NCI-H526 (cell line): ENCODE measurements around the gene SPHKAP.
"Not testable (repeated sequence)": the region's sequence is repeated elsewhere in the genome, so short reads cannot be mapped to it uniquely, and the experiment has no call there.

Source experiments
- DNase-seq, 2 experiments: peaks; one replicate each; lab custom pipeline; 2025; lab: John Stamatoyannopoulos, UW

Gene SPHKAP, protein sequence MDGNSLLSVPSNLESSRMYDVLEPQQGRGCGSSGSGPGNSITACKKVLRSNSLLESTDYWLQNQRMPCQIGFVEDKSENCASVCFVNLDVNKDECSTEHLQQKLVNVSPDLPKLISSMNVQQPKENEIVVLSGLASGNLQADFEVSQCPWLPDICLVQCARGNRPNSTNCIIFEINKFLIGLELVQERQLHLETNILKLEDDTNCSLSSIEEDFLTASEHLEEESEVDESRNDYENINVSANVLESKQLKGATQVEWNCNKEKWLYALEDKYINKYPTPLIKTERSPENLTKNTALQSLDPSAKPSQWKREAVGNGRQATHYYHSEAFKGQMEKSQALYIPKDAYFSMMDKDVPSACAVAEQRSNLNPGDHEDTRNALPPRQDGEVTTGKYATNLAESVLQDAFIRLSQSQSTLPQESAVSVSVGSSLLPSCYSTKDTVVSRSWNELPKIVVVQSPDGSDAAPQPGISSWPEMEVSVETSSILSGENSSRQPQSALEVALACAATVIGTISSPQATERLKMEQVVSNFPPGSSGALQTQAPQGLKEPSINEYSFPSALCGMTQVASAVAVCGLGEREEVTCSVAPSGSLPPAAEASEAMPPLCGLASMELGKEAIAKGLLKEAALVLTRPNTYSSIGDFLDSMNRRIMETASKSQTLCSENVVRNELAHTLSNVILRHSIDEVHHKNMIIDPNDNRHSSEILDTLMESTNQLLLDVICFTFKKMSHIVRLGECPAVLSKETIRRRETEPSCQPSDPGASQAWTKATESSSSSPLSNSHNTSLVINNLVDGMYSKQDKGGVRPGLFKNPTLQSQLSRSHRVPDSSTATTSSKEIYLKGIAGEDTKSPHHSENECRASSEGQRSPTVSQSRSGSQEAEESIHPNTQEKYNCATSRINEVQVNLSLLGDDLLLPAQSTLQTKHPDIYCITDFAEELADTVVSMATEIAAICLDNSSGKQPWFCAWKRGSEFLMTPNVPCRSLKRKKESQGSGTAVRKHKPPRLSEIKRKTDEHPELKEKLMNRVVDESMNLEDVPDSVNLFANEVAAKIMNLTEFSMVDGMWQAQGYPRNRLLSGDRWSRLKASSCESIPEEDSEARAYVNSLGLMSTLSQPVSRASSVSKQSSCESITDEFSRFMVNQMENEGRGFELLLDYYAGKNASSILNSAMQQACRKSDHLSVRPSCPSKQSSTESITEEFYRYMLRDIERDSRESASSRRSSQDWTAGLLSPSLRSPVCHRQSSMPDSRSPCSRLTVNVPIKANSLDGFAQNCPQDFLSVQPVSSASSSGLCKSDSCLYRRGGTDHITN (N-terminal part only)

GRCh38 chr2:228181098-228182019 lies at the start of gene SPHKAP:
SPHKAP (minus strand) TSS chr2:228181687; CDS start chr2:228181598, 89 bp downstream.
- DNase-seq = no peak

GRCh38 chr2:228227466-228227865 lies 46.0 kb upstream of the SPHKAP start:
- no peak for DNase-seq

- DNase-seq = no peak
These were observed 42.9 kb upstream of the SPHKAP start for GRCh38 chr2:228224410-228224809.

DNA sequence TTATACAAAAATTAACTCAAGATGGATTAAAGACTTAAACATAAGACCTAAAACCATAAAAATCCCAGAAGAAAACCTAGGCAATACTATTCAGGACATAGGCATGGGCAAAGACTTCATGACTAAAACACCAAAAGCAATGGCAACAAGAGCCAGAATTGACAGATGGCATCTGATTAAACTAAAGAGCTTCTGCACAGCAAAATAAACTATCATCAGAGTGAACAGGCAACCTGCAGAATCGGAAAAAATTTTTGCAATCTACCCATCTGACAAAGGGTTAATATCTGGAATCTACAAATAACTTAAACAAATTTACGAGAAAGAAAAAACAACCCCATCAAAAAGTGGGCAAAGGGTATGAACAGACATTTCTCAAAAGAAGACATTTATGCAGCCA lies 37.1 kb upstream of the SPHKAP start:
- DNase-seq = not testable (repeated sequence)

DNA sequence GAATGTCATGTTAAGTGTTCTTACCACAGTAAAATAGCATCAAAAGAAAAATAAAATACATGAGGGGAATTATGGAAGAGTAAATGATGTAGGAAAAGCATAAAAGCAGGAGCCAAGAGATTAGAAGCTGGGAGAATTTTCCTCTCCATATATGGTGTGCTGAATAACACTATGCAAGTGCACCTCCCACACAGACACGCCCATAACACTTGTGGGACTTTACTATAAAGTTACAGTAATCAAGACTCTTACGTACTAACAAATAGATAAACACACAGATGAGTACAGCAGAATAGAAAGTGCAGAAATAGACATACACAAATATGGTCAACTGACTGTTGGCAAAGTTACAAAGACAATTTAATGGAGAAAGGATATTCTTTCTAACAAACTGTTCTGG lies 16.0 kb upstream of the SPHKAP start:
- no peak for DNase-seq

DNA sequence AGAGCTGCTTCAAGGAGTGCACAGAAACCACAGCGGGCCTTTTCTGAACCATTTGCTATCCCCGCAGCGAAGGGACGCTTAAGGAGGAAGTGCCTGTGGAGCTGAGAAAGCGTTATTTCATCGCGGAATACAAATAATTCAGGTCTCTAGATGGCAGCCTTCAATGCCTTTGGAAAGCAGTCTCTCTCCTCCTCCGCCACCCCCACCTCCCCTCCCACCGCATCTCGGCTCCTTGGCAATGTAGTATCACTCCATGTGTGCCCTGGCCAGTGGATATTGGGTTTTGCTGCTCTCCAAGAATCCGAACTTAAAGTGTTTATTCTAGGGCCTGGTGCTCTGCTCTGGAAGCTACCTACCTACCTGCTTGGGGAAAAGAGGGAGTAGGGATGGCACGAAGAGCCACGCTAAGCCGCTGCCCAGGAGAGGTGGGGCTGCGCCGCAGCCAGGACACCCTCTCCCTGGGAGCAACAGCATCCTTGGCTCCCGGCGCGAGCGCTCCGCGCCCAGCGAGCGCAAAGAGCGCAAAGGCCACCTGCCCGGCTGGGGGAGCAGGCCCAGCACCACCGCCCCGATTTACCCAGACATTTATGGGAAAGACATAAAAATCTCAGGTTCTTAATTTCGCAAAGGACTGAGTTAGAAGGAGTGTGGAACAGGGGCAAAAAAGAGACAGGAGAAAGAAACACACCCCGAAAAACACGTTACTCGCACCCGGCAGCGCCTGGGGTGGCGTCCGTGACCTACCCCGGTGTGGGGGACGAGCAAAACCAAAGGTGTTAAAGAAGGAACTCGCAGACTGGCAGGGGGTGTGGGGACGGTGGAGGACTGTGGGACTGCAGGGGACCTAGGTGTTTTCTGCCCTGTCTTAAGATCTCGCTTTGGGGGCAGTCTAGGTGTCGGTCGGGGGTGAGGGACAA lies 1.0 kb downstream of the SPHKAP start:
- no peak for DNase-seq

- DNase-seq = no peak
These were observed 14.2 kb downstream of the SPHKAP start for GRCh38 chr2:228167290-228167689.

DNA sequence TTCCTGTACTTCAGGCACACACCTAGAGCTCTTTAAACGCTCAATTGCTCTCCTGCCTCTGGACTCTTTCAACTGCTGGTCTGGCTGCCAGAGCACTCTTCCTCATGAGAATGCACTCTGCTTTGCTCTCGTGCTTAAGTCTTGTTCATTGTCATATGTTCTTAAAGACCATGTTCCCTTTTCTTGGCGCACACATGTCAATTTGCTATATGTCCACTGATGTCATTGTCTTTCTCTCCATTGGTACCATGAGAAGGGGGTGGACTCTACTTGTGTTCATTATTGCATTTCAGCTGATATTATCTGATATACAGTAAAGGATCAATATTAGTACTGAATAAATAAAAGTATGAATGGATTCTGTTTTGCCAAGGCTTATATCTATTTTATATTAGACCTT lies 16.8 kb downstream of the SPHKAP start:
- DNase-seq = no peak

DNA sequence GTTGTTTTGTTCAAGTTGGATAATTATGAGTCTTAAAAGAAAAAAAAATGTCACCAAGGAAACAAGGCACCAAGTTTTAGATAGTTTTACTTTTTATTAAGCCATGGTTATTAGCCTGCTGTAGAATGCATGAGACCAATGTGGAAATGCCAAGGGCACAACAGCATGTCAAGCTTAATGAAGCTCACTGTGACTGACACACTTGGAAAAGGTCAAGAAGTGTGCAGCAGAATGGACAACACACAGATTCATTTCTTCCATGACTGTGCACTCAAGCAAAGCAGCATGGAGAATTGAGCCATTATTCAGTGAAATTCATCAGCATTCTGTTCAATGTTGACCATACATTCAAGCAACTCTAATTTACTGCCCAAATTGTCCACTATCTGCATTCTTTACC lies 23.6 kb downstream of the SPHKAP start:
- DNase-seq = no peak

DNA sequence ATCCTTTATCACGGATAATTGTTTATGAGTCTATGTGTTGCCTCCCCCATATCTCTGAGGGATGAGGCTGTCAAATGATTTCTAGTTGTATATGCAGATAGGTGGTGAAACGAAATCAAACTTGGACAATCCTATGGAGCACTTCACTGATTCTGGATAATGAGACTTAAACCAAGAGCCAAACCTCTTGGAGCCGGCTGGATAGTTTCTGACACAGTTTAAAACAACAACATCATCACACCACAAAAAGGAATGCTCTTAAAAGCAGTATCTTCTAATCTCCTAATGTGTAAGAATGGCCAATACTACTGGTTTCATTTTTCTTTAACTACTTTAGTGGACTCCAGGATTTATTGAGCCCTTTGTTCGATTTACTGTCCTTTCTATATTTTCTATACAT lies 36.5 kb downstream of the SPHKAP start:
- no peak for DNase-seq

DNA sequence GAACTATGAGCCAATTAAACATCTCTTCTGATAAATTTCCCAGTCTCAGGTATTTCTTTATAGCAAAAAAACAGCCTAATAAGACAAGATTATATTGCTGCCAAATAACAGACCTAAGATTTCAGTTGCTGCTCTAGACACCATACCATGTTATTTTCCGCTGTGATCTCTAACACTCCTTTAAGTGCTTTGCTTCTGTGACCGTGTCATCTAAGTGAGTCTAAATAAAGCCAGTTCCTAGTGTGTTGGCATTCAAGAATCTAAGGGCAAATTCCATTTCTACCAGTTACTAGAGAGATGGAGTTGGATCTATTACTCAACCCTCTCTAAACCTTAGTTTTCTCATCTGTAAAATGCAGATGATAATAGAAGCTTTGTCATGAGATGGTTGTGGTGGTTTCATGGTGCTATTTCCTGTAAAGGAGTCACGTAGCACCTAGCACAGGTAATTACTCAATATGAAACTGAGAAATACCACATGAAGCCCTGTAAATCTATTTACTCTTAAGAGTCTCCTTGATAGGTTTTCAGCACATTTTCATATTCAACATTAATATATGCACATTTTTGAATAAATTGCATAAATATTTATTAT lies 40.5 kb downstream of the SPHKAP start:
- no peak for DNase-seq

DNA sequence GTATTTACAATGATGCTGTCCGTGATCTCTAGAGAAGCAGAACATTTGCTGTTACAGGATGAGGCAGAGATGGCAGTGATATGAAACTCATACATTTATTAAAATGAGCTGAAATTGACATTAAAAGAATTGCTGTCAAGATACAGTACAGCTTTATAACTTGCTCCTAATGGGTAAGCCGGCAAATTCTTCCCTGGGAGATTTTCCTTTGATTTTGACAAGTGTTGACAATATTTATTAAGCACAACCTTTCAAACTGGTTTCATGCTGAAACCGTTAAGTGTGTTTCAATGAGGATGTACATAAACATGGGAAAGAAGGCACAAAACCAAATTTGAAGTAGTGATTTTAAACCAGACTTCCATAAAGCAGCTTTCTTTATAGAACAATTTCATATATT lies 45.5 kb downstream of the SPHKAP start:
- no peak for DNase-seq

GRCh38 chr2:228135300-228135699 lies 46.2 kb downstream of the SPHKAP start:
- DNase-seq = no peak

DNA sequence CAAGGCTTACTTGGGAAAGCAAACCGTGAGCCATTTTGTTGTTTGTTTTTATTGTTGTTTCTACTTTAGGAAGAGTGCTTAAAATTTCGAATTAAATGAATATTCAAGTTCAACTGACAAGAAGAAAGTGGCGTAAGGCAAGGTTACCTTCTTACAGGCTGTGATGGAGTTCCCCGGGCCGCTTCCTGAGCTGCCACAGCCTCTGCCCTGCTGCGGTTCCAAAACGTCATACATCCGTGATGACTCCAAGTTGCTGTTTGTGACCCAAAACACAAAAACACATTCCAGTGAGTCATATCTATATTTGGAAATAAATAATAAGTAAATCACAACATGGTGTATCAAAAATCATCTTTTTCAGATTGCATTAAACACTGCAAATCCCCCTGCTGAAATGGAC lies 49.7 kb downstream of the SPHKAP start:
- DNase-seq = no peak

DNA sequence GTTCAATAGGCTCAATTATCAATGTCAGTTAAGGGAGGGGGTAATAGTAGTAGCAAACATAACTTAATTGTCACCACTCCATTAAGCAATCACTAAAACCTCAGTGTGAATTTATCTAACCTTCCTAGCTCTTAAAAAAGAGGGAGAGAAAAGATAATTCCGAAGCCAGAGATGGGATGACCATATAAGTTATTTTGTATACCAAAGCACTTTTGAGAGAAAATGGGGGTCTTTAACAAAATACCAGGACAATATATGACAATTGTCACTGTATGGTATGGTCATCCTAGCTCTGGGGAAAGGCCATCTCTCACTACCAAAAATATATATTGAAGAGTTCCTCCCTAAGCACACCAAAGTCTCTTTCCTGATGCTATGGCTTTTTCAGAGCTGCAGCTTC lies 55.1 kb downstream of the SPHKAP start:
- no peak for DNase-seq

DNA sequence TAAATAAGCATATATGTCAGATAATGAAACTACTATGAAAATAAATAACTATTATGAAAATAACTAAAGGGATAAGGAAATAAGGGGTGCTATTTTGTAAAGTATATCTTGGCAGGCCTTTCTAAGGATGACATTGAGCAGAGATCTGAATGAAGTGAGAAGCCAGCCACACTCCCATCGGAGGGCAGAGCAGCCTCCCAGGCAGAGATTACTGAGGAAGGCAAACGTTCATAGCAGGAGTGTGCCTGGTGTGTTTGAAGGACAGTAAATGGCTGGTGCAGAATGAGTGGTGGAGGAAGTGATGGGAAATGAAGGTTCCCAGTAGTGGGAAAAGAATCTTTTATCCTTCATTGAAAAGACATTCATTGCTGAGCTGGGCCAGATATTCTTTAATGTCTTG lies 62.5 kb downstream of the SPHKAP start:
- no peak for DNase-seq

- no peak for DNase-seq
These were observed 73.6 kb downstream of the SPHKAP start for GRCh38 chr2:228107846-228108245.

- no peak for DNase-seq
These were observed 75.8 kb downstream of the SPHKAP start for GRCh38 chr2:228105526-228106250.

GRCh38 chr2:228104215-228104614 lies 77.3 kb downstream of the SPHKAP start:
- DNase-seq = no peak
